ENCODE measurements around the gene ZP1.

GRCh38 chr11:60848714-60849151 lies 18.6 kb upstream of the ZP1 start:
- TF ChIP-seq CTCF (IDR thresholded peaks at IDR 0.05) (no peak), ZFX (IDR thresholded peaks at IDR 0.05; ENCODE audit: borderline replicate concordance) (no peak)

All from 22Rv1 (cell line).